Measurements from ENCODE around the gene SYS1.

The SYS1 gene

DNA sequence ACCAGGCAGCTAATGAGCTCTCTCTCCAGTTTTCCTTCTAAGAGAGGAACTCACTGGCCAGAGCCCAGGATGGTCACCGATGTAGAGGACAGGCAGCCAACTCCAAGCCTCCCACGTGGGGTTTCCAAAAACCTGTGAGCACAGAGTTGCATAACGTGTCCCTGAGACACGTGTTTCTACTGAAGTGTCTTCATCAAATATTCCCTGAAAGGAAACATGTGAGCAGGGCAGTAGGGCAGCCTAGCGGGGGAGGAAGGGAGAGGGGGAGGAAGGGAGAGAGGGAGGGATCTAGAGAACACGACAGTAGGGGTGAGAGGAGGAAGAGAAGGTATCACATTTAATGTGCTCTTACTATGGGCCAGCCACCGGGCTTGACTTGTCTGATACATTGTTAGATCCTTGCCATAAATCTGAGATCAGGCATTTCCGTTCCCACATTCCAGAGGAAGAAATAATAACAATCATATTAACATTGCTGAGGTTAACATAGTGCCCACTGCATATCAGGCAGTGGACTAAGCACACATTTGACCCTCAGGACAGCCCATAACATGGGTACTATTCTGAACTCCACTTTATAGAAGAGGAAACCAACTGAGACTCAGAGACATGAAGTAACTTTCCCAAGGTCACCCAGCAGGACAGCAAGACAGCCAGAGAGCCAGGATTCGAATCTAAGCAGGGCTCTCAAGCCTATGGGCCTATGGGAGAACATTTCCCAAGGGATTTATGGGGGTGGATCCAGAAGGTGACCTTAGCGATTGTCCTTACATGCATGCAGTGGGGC, 4.5 kb upstream of the SYS1 start:
- FAIRE-seq = no peak

DNA sequence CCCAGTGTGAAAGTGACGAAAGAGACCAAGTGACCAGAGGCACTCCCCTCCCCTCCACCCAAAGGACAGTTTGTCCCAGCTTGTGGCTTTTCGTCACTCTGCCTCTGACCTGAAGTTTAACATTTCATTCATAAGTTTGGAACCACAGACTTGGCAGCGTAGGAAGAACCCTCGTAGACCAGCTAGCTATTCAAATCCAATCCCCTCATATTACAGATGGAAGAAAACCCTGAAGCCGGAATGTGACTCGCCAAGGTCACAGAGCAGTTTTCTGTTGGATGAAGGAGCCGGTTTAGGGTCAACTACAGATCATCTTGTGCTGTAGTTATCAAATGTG, 3.9 kb upstream of the SYS1 start:
- FAIRE-seq = no peak

DNA sequence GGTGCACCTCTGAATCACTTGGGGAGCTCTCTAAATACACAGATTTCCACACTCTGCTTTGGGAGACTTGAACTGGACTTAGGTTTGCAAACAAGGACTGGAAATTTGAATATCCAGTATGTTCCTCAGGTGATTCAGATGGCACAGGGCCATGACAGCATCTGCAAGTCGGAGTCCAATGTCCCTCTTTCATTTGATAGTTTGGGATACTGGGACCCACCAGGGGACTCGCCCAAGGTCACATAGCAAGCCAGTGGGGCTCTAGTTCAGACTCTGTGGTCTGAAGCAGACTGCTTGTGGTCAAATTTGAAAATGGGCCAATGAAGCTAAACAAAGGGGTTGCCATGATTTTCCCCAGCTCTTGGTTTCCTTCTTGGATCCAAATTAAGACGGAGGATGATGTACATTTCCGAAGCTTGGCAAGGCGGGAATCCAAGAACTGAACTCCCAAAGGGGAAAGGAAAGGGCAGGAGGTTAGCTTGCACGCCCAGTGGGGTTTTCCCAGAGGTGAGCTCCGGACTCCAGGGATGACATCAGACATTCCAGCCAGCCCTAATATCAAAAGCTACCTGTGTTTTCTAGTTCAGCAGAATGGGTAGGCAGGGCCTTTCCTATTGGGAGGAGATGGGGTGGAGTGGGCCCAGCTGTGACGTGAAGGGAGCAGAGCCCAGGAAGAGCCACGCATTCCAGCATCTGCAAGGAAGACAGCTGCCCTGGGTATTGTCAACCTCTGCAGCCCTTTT, 3.4 kb upstream of the SYS1 start:
- no peak for FAIRE-seq

DNA sequence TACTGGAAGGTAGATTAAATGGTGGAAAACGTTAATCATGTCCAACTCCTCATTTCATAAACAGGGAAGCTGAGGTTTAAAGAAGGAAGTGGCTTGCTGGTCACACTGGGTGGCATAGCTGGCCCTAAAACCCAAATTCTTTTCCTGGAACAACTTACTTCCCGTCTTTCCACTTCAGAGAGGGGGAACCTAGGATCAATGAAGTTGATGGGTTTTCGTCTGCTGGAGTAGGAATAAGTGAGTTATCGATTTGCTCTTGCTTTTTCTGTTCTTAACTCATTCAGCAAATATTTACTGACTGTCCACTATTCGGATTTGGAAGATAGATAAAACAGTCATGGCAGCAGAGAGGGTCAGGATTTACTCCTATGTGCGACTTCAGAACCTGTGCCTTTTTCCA, 1.2 kb upstream of the SYS1 start:
- FAIRE-seq = no peak

GRCh38 chr20:45363611-45364492, 896 bp downstream of the SYS1 start:
- no peak for FAIRE-seq

DNA sequence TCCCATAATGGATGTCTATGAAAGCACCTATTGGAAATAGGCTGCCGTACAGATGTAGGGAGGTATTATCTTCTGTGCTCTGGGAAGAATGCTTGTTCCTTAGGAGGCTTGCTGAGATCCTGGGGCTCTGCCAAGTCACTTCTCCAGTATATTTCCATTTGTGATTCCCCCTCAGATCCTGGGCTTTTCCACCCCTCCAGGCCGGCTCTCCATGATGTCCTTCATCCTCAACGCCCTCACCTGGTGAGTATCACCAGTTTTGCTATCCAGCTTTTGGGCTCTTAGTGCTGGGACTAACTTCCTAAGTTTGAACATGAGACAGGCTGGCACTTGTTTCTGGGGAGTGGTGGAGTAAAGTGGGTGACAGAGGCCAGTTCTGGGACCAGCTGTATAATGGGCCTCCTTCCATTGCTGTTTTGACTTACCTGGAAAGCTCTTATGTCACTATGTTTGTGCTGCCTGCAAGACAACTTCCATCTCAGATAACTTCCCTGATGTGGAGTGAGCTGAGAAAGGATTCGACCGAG, 2.6 kb downstream of the SYS1 start:
- FAIRE-seq = no peak

DNA sequence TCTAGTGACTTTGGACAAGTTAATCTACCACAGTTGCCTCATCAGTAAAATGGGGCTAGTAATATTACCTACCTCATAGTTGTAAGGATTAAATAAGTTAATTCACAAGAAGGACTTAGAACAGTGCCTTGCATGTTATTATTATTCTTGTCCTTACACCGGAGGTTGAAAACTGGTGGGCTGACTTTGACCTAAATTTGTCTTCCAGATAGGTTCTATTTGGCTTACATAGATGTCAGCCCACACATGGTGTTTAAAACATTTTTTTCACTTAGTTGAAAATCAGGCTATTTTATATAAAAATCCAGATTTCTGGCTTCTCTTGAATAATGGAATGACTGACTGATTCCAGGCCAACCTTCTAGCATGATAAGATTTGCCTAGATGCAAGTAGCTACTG, 3.2 kb downstream of the SYS1 start:
- no peak for FAIRE-seq

DNA sequence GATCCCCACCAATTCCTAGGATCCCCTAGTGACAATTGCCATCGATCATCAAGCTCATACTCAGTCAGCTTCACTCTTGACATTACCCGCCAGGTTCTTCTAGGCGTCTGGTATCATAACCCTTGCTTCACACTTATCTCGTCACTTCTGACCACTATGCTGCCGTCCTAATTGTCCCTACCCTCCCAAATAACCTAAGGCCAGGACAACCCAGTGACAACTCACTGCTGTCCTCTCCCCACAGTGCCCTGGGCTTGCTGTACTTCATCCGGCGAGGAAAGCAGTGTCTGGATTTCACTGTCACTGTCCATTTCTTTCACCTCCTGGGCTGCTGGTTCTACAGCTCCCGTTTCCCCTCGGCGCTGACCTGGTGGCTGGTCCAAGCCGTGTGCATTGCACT, 3.7 kb downstream of the SYS1 start:
- FAIRE-seq = no peak

GRCh38 chr20:45367126-45367525, 4.2 kb downstream of the SYS1 start:
- no peak for FAIRE-seq

DNA sequence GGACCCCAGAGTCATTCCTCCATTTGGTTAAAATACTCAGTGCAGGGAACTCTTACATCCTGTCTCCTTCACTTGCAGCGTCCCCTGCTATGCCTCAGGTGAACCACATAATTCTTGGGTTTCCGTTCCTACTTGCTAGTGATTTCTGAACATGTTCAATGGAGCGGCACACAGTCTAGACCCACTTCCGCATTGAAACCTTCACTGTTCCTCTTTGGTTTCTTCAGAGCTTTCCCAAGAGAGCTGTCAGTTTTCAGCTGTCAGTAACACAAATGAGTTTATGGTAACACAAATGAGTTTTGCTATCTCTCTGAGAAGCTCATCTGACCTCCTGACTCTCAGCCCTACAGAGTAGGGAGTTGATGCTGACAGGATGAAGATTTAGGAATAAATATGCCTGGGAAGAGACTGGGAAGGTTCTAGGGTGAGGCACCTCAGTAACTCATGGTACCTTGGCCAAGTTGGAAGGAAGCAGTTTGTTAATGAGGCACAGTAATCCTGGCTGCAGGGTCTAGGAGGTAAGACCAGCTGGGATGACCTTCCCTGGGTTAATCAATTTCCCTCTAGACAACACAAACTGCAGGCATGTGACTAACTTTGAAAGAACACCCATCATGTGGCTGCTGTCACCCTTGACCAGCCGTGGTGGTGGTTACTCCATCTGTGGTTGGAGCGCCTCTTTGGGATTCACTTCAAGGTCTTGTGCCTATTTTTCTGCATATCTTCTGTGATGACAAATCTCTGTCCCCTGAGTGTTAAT, 5.4 kb downstream of the SYS1 start:
- FAIRE-seq = no peak

GRCh38 chr20:45370571-45371160, 7.7 kb downstream of the SYS1 start:
- no peak for FAIRE-seq

DNA sequence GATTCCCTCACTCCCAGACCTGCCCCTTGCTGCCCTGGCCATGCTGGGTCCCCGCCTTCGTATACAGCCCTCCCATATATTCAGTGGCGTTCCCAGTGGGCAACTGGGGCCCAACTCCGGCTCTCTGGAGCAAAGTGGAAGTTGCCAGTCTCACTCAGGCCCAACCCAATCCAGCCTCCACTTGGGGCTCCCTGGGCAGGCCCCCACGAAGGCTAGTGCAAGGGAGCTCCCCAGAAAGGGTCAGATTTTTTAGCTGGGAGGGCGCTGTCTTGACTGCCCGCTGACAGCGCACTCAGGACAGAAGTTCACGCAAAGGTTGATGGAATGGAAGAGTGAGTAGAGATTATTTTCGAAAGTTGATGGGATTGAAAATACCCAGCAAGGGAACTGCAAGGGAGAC, 9.3 kb downstream of the SYS1 start:
- no peak for FAIRE-seq

DNA sequence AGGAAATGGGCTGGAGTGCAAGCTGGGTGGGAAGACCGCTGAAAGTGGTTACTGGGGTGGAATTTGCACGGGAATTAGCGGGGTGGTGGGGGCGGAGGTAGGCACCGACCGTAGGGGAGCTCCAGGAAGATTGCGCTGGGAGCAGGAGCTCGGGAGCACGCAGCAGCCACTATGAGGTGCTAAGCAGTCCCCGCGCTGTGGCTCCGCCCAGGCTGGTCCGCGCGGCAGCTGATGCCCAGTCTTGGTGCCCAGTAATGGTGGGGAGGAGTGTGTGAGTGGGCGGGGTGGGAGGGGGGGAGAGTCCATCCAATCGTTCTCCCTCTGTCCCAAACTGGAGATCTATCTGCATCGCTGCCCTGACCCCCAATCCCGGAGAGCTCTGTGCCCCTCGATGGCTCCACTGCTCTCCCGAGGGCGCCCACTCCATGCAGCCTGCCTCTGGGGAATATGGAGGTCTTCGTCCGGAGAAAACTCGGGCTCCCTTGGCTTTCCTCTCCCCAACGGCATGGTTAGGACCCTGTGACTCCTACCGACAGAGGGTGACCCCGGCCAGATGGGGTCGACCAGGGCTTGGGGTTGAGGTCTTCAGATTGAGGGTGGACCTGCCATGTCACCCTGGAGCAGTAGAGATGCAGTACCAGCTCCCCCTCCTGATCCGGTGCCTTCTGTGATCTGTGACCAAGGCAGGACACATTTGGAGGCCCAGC, 9.8 kb downstream of the SYS1 start:
- FAIRE-seq = no peak

GRCh38 chr20:45373353-45374100, 10.6 kb downstream of the SYS1 start:
- FAIRE-seq = no peak

DNA sequence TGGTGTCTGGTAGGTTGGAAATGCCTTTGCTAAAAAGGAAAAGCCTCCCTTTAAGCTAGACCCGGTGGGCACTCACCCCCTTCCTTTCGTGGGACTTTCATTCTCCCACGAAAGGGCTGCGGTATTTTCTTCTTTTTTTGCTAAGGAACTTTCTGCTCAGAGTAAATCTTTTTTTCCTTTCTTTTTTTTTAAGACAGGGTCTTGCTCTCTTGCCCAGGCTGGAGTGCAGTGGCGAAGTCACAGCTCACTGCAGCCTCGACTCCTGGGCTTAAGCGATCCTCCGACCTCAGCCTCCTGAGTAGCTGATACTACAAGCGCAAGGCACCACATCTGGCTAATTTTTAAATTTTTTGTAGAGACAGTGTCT, 11.1 kb downstream of the SYS1 start:
- FAIRE-seq = no peak

DNA sequence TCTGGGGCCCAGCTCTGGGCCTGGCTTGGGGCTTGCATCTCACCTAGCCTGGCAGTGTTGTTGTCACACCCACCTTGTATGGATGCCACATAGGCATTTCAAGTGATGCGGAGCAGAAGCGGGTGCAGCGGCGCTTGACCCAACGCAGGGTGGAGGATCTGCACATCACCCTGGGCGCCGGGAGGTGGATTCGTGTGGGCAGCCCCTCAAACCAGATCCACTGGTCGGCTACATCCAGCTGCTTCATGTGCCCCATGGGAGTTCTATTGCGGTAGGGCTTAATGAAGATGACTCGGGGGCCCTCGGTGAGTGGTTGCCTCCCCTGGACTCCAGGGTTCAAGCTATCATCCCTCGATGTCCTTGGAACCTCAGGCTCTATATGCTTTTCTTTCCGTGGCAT, 12.0 kb downstream of the SYS1 start:
- no peak for FAIRE-seq

DNA sequence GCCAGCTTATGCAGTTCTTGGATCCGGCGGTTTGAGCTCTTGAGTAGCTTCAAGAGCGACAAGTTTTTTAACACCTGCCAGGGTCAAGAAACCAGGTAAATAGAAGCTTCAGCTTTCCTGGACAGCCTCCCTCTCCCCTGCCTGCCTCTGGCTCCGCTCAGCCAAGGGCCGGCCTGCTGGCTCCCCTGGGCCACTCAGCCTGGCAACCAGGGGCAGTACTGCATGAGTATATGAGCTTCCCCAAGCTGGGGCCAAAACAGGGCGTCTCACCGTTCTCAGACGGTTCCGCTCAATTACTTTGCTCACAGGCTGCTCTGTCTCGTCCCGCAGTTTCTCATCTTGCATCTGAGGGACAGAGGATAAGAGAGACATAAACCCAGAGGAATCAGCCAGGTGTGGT, 14.3 kb downstream of the SYS1 start:
- no peak for FAIRE-seq

- FAIRE-seq = no peak
Measured at GRCh38 chr20:45378191-45378590, 15.2 kb downstream of the SYS1 start, which contains the start of gene TP53TG5. Gene TP53TG5, minus strand, starts transcription at chr20:45378325. Its CDS starts 89 bp downstream, at chr20:45378236.

DNA sequence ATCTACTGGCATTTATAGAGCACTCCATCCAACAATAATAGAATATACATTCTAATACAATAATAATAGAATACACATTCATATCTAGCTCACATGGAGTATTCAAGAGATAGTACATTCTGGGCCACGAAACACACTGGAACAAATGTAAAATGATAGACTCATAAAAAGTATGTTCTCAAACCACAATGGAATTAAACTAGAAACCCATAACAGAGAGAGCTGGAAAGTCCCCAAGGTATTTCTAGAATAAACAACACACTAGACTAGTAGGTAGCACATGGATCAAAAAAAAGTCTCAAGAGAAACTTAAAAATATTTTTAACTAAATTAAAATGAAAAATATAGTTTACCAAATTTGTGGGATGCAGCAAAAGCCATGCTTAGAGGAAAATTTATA, 24.3 kb downstream of the SYS1 start:
- FAIRE-seq = no peak

- no peak for FAIRE-seq
Measured at GRCh38 chr20:45390931-45391330, 28.0 kb downstream of the SYS1 start.

DNA sequence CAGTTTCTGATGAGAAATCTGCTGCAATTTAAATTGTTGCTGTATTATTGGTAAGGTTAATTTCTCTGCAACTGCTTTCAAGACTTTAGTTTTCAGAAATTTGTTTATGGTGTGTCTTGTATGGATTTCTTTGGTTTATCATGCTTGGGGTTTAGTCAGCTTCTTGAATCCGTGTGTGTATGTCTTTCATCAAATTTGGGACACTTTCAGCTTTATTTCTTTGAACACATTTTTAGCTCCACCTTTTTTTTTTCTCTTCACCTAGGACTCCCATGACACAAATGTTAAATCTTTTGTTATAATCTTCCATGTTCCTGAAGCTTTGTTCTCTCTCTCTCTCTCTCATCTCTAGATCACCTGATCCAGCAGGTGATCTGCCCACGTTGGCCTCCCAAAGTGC, 28.6 kb downstream of the SYS1 start:
- FAIRE-seq = no peak
